A549 (cell line): ENCODE results near the gene LMF1.

ENCODE experiments used
- CTCF ChIP-seq: fragments of >200 bp; sonication (Bioruptor Twin); formaldehyde crosslinking; IDR thresholded peaks from 3 replicates; pipeline ENCODE4 v1.5.1; 2016
- EP300 ChIP-seq, 2 experiments: fragments of >200 bp; sonication (Bioruptor Twin); formaldehyde crosslinking; IDR thresholded peaks; 2 replicates in 1 of 2; 3 replicates in 1 of 2; pipeline ENCODE4 v1.6.1; 2016 to 2017
- MAZ ChIP-seq: fragments of 150-350 bp; IDR thresholded peaks from 2 replicates; pipeline ENCODE4 v1.6.1; 2014; ENCODE audit warnings: antibody characterized with exemption, low read depth, low read length, borderline replicate concordance
- POLR2A ChIP-seq: IDR thresholded peaks from 2 replicates; pipeline ENCODE4 v1.6.1; 2012; ENCODE audit warnings: mild to moderate bottlenecking, low read length
- ZSCAN20 ChIP-seq: fragments of 250-450 bp; sonication (Bioruptor Pico); IDR thresholded peaks from 2 replicates; pipeline ENCODE4 v1.8.0; 2022; ENCODE audit warnings: mild to moderate bottlenecking, moderate library complexity

- no peak for TF ChIP-seq CTCF
- no peak for TF ChIP-seq ZSCAN20
- no peak for TF ChIP-seq EP300 (IDR thresholded peaks at IDR 0.05)
- TF ChIP-seq MAZ: no peak
- TF ChIP-seq POLR2A: no peak
Observed at GRCh38 chr16:828891-829290, 141.9 kb downstream of the LMF1 start.
